Measurements from ENCODE around the gene MS4A18. TPM values are rescaled to one million over a fixed set of nuclear protein-coding genes. Genes with fewer than 3 reads are reported as not detected.

MS4A18 gene
- total and polyA plus RNA-seq, 10 of the 15 experiments (the other 5 are each of a cell fraction or from before 2014, with no cell fraction given): not detected

- TF ChIP-seq CEBPZ (IDR thresholded peaks at IDR 0.05; ENCODE audit: low read depth, low read length): no peak
- no peak for TF ChIP-seq NFXL1 (IDR thresholded peaks at IDR 0.05; ENCODE audit: borderline replicate concordance)
- no peak for TF ChIP-seq RCOR1 (conservative IDR thresholded peaks at IDR 0.05; ENCODE audit: low read depth, low read length)
- no peak for TF ChIP-seq KDM1A (IDR thresholded peaks at IDR 0.05; ENCODE audit: borderline replicate concordance)
- TF ChIP-seq USF2 (IDR thresholded peaks at IDR 0.05; ENCODE audit: borderline replicate concordance, low read depth, low read length): no peak
- TF ChIP-seq ZZZ3 (IDR thresholded peaks at IDR 0.05; ENCODE audit: control insufficient read depth, insufficient read length, low read depth): no peak
- peak; percentile 46; the same call in 1 of the 2 replicates for TF ChIP-seq SMC3 (IDR thresholded peaks at IDR 0.05; ENCODE audit: borderline replicate concordance, low read length)
- TF ChIP-seq BHLHE40 (IDR thresholded peaks at IDR 0.05; ENCODE audit: borderline replicate concordance in 1 of 2, low read depth in 2 of 2, low read length in 1 of 2): no peak
Measured at GRCh38 chr11:60700689-60701468, 23.6 kb upstream of the MS4A18 start (continued).
